Measurements from ENCODE around the gene PAPSS1. TPM values are rescaled to one million over a fixed set of nuclear protein-coding genes. Genes with fewer than 3 reads are reported as not detected.

PAPSS1 gene
- total RNA-seq, 2 donors from 2014 or later, result 128 to 164 TPM

DNA sequence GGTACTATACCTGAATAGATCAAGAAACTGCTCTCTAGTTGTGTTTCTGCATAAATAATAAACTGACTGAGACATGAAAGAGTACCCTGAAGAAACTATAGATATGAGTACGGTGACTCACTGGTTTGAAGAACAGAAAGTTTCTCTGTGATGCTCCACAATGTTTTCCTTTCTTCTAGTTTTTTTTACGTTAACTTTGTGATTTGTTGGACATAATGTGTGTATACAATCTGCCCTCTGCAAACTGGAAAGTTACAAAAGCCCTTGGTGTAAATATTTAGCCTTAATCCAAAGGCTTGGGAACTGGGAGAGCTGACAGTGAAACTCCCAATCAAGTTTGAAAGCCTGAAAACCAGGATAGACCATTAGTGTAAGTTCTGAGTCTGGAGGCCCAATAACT, 31.6 kb upstream of the PAPSS1 start:
- Mint-ChIP-seq H3K27ac (no peak overlapping the region), H3K27me3 (ENCODE audit: insufficient read depth) (peaks cover 6% of the 10 kb centered on the region), H3K4me1 (no peaks in the 10 kb centered on the region), H3K9me3 (peaks cover 8% of the 10 kb centered on the region), H3K36me3 (ENCODE audit: low read depth) (no peaks in the 10 kb centered on the region), H3K4me3 (no peak overlapping the region)
- Histone ChIP-seq H3K4me3 (ENCODE audit: low read length) (no peak overlapping the region), H3K27ac (ENCODE audit: low read depth, low read length) (no peak overlapping the region), H3K9me3 (ENCODE audit: control insufficient read depth, low read length) (peaks cover 4% of the 10 kb centered on the region), H3K4me1 (ENCODE audit: control insufficient read depth, insufficient read depth, low read length) (no peaks in the 10 kb centered on the region), H3K27me3 (ENCODE audit: control insufficient read depth, insufficient read depth, low read length, poor library complexity, severe bottlenecking) (no peaks in the 10 kb centered on the region), H3K36me3 (ENCODE audit: control insufficient read depth, insufficient read depth, low read length) (no peaks in the 10 kb centered on the region), H3K9ac (ENCODE audit: extremely low read depth, low read length, poor library complexity, severe bottlenecking) (no peak overlapping the region)
- TF ChIP-seq, protein P1, sequence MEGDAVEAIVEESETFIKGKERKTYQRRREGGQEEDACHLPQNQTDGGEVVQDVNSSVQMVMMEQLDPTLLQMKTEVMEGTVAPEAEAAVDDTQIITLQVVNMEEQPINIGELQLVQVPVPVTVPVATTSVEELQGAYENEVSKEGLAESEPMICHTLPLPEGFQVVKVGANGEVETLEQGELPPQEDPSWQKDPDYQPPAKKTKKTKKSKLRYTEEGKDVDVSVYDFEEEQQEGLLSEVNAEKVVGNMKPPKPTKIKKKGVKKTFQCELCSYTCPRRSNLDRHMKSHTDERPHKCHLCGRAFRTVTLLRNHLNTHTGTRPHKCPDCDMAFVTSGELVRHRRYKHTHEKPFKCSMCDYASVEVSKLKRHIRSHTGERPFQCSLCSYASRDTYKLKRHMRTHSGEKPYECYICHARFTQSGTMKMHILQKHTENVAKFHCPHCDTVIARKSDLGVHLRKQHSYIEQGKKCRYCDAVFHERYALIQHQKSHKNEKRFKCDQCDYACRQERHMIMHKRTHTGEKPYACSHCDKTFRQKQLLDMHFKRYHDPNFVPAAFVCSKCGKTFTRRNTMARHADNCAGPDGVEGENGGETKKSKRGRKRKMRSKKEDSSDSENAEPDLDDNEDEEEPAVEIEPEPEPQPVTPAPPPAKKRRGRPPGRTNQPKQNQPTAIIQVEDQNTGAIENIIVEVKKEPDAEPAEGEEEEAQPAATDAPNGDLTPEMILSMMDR (conservative IDR thresholded peaks at IDR 0.05), result no peak
- no peak for DNase-seq
- 98 to 100% methylated on average over 2 of the region's 2 CpGs for WGBS, 2 experiments (ENCODE audit: insufficient coverage in 1 of 2, insufficient read length in 1 of 2)

DNA sequence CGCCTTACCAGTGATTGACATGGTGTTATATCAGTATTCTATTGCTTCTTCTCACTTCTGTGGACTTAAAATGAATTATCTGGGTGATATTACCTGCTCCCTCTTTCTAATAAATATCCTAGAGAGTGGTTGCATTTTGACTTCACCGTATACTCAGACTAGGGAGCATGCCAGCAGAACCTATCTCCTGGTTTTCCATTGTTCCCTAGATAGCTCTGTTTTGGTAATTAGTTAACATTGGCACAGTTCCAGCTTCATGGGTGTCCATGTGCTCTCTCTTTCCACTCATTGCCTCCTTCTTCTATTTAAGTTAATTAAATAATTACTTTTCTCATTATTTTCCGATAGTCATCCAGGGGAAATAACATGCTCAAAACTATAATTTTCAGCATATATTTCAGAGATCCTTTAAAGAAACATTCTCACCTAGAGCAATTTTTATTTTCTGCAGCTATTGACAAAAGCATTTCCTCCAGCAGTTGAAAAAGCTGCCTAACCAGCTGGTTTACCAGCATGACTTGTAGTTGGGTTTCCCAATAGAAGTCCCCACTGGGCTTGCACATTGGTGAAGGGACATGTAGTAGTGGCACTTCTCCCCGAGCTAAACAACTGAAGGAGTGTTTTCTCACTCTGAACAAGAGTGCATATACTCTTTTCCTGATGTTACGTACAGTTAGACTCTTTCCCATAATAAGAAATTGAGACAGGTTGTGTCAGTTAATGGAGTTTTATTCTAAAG, 27.9 kb upstream of the PAPSS1 start:
- TF ChIP-seq, protein P1 (conservative IDR thresholded peaks at IDR 0.05), result no peak
- no peak overlapping the region for H3K4me3 Mint-ChIP-seq
- no peaks in the 10 kb centered on the region for H3K9me3 ChIP-seq (ENCODE audit: control insufficient read depth, low read length)
- no peaks in the 10 kb centered on the region for H3K36me3 Mint-ChIP-seq (ENCODE audit: low read depth)
- no peak overlapping the region for H3K9ac ChIP-seq (ENCODE audit: extremely low read depth, low read length, poor library complexity, severe bottlenecking)
- H3K27me3 ChIP-seq (ENCODE audit: control insufficient read depth, insufficient read depth, low read length, poor library complexity, severe bottlenecking), result no peaks in the 10 kb centered on the region
- DNase-seq, result no peak
- no peaks in the 10 kb centered on the region for H3K36me3 ChIP-seq (ENCODE audit: control insufficient read depth, insufficient read depth, low read length)
- no peaks in the 10 kb centered on the region for H3K4me1 Mint-ChIP-seq
- no peaks in the 10 kb centered on the region for H3K9me3 Mint-ChIP-seq
- no peak overlapping the region for H3K27ac ChIP-seq (ENCODE audit: low read depth, low read length)
- no peaks in the 10 kb centered on the region for H3K4me1 ChIP-seq (ENCODE audit: control insufficient read depth, insufficient read depth, low read length)
- WGBS, 2 experiments (ENCODE audit: insufficient coverage in 1 of 2, insufficient read length in 1 of 2), result 90 to 94% methylated on average over 2 to 5 of the region's 5 CpGs
- no peak overlapping the region for H3K27ac Mint-ChIP-seq
- H3K4me3 ChIP-seq (ENCODE audit: low read length), result no peak overlapping the region
- H3K27me3 Mint-ChIP-seq (ENCODE audit: insufficient read depth), result peaks cover 4% of the 10 kb centered on the region

DNA sequence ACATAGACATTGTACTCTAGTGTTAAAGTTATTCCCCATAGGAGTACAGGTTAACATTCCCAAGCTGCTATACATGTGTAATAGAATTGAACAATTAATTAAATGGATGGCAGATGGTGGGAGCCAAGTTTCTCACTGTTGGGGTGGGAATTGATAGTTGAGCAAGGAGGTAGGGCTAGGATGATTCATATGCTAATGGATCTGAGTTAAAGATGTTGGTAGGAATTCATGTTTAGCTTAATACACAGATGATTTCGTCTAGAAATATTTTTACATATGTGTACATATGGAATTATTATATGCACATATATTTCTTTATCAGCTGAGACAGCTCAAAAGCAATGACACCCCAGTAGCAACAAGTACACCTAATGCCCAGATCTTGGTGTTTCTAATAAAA, 26.1 kb upstream of the PAPSS1 start:
- TF ChIP-seq, protein P1 (conservative IDR thresholded peaks at IDR 0.05), result no peak
- no CpG with 5 or more reads among the region's 1 CpG for WGBS, 2 experiments (ENCODE audit: insufficient coverage in 1 of 2, insufficient read length in 1 of 2)
- Histone ChIP-seq H3K9me3 (ENCODE audit: control insufficient read depth, low read length) (no peaks in the 10 kb centered on the region), H3K4me1 (ENCODE audit: control insufficient read depth, insufficient read depth, low read length) (no peaks in the 10 kb centered on the region), H3K9ac (ENCODE audit: extremely low read depth, low read length, poor library complexity, severe bottlenecking) (no peak overlapping the region), H3K27ac (ENCODE audit: low read depth, low read length) (no peak overlapping the region), H3K4me3 (ENCODE audit: low read length) (no peak overlapping the region), H3K36me3 (ENCODE audit: control insufficient read depth, insufficient read depth, low read length) (no peaks in the 10 kb centered on the region), H3K27me3 (ENCODE audit: control insufficient read depth, insufficient read depth, low read length, poor library complexity, severe bottlenecking) (no peaks in the 10 kb centered on the region)
- Mint-ChIP-seq H3K4me3 (no peak overlapping the region), H3K9me3 (no peaks in the 10 kb centered on the region), H3K4me1 (no peaks in the 10 kb centered on the region), H3K27ac (no peak overlapping the region), H3K36me3 (ENCODE audit: low read depth) (no peaks in the 10 kb centered on the region), H3K27me3 (ENCODE audit: insufficient read depth) (peaks cover 4% of the 10 kb centered on the region)
- DNase-seq, result no peak

Measured in endodermal cell (in vitro differentiated cells).